Activated naive CD8-positive, alpha-beta T cell treated with anti-CD3 and anti-CD28 coated beads, Interleukin-2, amount 50 U/mL, for 16 hours (primary cell): ENCODE results near the gene SCAPER.
"Not testable (repeated sequence)": the region's sequence is repeated elsewhere in the genome, so short reads cannot be mapped to it uniquely, and the experiment has no call there.

Experiments used
- DNase-seq: peaks from one replicate; pipeline ENCODE4 v3.0.0-alpha.2; 2020; ENCODE audit warnings: low read depth, low spot score

SCAPER gene

DNA sequence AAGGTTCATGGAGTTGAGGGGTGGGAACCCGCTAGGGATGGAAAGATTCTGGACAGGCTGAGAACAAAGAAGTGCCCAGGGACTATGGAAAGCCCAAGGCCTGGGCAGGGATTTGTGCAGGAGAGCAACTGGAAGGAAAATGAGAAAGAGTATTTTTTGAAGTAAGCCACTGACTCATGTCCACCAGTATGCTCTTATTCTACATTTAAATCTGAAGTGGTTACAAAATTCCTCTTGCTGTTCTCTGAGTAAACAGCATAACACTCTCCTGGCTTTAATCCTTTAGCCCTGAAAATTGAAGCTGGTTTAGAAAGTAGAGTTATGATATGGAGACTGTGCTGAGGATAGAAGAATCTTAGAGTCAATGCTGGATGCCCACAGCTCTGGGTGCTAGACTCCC, 403.4 kb downstream of the SCAPER start:
- DNase-seq = no peak

DNA sequence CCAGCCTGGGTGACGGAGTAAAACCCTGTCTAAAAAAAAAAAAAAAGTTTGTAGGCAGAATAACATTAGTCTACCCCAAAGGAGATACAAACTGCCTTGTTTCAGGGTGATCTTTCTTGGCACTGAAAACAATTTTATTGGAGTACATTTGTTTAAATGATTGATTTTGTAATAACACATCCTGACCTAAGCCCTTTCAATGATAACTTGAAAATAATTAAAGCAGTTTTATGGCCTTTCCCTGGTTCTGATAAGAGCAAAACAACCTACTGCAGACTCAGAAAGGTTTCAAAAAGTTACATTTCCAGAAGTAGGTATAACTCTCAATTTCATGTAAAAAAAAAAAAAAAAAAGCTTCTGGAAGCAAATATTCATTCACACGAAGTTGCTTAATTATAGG, 404.1 kb downstream of the SCAPER start:
- DNase-seq = no peak

DNA sequence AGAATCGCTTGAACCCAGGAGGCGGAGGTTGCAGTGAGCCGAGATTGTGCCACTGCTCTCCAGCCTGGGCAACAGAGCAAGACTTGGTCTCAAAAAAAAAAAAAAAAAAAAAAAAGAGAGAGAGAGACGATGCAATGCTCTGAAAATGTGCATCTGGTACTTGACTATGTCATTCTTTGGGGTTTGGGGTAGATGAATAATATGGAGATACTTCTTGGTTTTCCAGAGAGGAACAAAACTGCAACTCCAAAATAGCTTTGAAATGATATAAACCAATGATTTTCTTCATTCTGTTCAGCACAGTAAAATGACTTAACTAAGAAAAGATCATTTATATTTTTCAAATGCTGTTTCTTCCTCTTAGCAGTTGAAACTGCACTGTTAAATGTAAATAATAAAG, 409.7 kb downstream of the SCAPER start:
- DNase-seq = no peak

DNA sequence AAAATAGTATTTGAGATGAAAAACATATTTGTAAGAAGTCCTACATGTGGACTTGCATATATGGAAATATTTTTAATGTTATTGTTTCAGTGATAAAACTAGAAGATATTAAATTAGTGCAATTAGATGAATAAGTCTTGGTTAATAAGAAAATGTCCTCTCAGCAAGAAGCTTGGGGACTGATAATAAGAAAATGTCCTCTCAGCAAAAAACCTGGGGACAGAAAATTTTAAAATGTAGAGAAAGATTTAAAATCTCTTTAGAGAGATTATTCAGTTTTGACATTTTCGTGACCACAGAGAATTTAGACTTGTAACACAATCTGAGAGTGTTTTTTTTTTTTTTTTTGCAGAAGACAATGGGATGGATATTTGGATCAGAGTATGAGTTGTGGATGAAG, 412.6 kb downstream of the SCAPER start:
- DNase-seq = no peak

DNA sequence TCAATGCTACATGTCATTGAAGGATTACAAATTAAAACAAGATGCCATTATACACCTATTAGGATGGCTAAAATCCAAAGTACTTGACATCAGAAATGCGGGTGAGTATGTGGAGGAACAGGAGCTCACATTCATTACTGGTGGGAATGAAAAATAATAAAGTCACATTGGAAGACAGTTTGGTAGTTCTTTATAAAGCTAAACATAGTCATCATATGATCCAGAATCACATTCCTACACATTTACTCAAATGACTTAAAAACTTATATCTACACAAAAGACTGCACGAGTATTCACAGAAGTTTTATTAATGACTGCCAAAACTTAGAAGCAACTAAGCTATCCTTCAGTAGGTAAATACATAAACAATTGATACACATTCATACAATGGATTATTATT, 421.4 kb downstream of the SCAPER start:
- no peak for DNase-seq

DNA sequence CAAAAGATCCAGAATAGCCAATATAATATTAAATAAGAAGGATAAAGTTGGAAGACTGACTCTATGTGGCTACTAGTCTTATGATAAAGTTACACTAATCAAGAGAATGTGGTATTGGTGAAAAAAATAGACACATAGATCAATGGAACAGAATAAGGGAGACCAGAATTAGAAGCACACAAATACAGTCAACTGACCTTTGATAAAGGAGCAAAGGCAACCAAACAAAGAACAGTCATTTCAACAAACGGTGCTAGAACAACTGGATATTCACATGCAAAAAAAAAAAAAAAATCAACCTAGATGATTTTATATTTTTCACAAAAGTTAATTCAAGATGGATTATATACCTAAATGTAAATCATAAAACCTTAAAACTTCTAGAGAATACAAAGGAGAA, 422.1 kb downstream of the SCAPER start:
- no peak for DNase-seq

DNA sequence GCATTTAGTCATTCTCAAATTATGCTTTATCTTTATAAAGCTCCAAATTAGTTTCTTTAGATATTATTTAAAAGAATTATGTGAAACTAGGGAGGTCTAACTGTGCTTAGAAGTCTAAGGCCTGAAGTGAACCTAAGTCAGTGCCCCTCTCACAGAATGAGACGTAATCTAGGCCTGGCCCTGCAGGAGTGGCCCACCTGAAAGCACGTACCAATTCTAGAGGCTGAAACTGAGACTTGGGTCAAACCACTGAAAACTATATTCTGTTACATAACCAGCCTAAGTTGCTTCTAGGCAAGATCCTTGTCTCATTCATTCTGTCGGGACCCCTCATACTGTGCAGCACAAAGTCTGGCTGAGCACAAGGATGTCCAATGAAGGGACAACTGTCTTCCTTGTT, 424.9 kb downstream of the SCAPER start:
- DNase-seq = no peak

DNA sequence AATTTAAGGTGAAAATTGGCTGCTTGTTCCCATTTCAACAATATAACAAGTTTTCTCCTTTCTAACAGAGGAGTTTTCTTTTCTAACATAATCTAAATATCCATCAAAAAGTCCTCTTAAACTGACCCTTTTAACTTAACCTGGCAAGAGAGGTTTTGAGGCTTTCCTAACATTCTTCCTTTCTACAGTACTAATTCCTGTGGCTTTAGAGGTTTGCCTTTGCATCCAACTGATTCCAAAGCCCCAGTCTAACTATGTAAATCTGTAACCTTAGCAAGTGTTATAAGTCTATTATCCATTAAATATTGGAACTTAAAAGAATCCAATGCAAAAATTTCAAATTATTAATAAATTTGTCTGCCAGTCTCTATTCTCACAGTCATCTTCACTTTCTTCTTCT, 434.4 kb downstream of the SCAPER start:
- no peak for DNase-seq

DNA sequence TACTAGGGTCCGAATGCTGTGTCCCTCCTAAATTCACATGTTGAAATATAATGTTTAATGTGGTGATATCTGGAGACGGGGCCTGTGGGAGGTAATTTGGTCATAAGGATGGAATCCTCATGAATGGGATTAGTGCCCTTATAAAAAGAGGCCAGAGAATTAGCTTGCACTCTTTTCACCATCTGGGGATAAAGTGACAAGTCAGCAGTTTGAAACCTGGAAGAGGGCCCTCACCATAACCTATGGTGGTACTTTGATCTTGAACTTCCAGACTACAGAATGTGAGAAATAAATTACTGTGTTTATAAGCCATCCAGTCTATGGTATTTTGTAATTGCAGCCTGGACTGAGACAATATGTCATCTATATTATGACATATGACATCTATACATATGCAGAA, 436.4 kb downstream of the SCAPER start:
- no peak for DNase-seq

DNA sequence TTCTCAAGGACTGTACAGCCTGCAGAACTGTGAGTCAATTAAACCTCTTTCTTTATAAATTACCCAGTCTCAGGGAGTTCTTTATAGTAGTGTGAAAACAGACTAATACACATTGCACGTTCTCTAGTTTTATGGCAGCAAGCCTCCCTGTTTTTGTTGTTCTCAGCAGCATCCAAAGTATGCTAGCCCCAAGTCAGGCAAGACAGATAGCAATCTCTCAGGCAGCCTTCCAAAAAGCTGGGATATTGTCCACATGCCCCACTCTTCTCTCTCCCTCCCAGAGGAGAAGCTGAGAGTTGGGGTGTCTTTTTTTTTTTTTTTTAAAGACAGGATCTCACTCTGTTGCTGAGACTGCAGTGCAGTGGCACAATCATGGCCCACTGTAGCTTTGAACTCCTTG, 438.0 kb downstream of the SCAPER start:
- no peak for DNase-seq

DNA sequence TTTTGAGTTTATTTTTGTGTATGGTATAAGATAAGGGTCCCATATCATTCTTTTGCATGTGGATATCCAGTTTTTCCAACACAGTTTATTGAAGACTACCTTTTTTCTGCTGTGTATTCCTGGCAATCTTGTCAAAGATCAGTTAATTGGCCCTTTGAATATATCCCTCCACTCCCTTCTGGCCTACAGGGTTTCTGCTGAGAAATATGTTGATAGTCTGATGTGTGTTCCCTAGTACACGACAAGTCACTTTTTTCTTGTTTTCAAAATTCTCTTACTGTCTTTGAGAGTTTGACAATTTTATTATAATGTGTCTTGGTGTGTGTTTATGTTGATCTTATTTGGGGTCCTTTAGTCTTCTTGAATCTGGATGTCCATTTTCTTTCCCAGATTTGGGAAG, 439.4 kb downstream of the SCAPER start:
- no peak for DNase-seq

DNA sequence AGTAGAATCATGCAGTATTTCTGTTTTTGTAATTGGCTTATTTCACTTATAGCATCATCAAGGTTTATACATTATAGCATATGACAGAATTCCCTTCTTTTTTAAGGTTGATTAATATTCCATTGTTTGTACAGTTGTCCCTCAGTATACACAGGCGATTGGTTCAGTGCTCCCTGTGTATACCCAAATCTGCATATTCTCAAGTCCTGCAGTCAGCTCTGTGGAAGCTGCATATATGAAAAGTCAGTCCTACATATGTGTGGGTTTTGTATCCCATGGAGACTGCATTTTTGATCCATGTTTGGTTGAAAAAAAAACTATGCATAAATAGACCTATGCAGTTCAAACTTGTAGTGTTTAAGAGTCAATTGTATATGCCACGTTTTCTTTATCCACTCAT, 440.9 kb downstream of the SCAPER start:
- DNase-seq = no peak

DNA sequence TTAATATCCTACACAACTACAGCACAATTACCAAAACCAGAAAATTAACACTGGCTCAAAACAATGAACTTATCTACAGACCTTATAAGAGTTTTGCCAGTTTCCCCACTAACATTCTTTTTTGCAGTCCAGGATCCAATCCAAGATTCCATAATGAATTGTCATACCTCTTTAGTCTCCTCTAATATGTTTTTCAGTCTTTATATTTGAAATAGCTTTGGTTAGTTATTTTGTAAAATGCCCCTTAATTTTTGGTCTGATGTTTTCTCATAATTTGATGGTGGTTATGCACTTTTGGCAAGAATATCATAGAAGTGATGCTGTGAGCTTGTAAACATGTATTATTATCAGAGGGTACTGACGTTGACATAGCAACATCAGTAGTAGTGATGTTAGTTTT, 444.3 kb downstream of the SCAPER start:
- no peak for DNase-seq

DNA sequence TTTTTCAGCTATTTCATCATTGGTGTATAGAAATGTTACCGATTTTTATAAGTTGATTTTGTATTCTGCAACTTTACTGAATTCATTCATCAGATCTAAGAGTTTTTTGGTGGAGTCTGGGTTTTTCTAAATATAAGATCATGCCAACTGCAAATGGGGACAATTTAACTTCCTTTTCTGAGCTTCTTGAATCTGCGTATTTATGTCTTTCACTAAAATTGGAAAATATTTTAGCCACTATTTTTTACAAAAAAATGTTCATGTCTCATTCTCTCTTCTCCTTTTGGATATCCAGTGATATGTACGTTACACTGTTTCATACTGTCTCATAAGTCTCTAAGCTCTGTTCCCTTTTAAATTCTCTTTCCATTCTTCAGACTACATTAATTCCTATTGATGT, 444.8 kb downstream of the SCAPER start:
- no peak for DNase-seq

DNA sequence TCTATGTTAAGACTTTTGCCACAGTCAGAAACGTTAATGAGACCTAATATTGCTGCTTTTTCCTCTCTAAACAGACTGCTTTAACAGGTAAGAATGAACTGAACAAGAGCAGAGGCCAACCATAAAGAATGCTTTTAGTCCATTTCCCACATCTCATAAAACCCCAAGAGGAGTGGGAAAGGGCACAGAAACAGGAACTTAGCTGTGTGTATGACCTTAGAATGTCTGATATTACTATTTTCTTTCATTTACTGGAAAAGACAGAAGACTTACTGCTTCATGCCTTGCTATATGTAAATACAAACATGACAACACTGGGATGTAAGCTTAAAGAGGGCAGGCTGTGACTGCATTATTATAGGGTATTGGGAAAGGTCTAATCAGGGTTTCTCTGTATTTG, 453.6 kb downstream of the SCAPER start:
- DNase-seq = no peak

DNA sequence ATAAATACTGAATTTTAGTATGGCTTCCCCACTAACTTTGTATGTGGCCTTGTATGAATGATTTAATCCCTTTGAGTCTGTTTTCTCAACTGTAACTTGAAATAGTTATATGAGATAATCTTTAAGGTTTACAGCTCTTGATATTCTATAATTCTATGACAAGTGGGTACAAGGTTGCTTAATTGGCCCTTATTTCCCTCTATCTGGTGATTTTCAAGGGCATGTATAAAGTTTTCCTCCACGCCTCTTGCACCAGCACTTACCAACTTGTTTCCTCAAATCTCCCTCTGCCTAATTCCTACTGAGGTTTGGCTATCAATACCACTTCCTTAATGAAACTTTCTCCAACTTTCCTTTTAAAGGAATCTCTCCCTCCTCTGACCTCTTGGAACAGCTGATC, 455.7 kb downstream of the SCAPER start:
- no peak for DNase-seq

DNA sequence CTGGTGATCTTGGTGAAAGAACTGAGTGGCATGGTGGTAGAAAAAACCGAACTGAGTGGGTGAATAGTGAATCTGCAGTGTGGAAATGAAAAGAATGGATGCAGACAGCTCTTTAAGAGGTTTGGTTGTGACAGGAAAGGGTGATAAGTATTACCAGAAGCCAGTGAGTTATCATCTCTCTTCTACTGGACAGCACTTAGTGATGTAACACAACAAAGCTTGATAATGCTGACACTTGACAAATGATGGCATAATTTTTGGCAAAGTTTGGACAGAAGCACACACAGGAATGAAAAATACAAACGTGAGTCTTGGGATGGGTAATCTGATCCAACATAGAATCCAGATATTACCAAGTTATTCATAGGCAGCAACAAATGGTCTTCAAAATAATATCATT, 456.4 kb downstream of the SCAPER start:
- no peak for DNase-seq

DNA sequence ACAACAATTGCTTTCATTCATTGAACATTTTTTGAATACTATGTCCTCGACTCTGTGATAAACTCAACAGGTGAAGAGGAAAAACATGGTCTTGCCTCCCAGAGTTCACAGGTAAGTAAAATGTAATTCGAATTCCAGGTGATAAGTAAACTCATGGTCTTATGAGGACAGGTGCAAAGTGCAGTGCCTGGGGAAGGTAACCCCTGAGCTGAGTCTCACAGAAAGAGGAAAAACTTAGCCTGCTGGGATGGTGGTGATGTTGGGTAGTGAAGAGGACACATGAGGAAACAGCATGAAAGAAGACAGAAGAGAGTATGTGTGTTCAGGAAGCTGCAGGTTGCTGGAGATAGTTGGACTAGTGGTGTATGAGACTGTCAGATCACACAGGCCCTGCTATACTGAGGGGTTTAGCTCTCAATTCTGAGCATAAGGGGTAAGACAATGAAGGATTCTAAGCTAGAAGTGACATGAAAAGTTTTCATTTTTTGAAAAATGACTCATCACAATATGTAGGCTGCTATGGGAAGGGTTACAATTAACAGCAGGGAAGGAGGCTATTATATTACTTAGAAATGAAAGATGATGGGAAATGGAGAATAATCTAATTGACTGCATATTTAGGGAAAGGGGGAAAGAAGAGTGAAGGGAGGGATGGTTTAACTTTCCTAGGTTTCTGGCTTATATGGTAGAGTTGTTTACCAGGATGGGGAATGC, 457.3 kb downstream of the SCAPER start:
- DNase-seq = no peak

DNA sequence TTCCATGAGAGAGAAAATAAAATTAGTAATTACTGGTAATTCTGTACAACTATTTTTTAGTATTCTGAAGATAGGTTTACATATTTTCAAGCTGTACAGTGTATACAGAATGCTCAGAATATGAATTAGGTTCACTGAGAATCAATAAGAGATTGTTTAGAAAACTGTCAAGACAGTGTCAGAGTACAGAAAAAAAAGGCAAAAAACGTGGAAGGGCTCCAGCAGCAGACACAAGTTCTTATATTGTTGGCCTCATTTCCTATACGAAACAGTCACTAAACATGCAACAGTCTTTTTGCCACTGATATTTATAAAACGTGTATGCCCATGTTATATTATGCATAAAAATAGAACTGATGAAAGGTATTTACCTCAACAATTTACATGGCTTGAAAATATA, 464.7 kb downstream of the SCAPER start:
- no peak for DNase-seq

DNA sequence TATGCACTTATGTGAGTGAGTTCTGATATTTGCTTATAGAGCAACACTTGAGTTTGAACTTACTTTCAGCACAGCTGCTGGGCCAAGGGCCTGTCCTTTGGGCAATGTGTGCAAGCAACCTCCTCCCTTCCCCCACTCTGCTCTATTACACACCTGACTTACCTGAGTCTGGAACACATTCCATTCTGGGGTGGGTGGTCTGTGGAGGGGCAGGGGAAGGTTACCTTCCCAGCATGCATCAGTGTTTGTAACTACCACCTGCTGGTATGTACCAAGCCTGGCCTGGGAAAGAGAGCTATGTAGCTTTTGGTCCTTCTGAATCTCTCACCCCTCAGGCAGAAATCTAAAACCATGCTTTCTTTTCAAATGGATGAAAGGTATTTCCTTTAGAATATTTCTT, 465.6 kb downstream of the SCAPER start:
- DNase-seq = no peak

DNA sequence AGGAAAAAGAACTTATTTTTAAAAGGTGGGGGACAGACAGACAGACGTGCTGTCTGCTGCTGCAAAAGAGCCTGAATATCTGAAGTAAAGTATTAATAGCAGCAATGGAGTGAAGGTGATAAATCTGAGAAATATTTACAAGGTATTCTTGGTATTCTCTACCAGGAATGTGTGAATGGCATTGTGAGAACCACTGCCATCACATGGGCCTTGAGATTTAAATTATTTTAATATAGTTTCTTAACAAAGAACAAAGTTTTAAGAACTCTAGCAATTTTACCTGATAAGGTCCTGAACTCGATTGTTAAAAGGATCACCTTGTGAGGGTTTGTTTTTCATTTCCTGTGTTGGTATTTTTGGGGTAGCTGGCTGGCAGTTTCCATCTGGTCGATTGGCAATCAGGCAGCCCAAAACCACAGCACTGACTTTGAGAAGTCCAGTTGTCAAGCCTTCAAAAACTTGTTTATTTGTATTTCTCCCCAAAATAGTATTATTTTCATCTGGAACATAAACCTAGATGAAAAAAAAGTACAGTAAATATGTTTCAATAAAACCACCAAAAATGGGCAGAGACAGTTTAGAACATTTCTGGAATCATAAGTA, 471.2 kb downstream of the SCAPER start:
- DNase-seq = no peak

DNA sequence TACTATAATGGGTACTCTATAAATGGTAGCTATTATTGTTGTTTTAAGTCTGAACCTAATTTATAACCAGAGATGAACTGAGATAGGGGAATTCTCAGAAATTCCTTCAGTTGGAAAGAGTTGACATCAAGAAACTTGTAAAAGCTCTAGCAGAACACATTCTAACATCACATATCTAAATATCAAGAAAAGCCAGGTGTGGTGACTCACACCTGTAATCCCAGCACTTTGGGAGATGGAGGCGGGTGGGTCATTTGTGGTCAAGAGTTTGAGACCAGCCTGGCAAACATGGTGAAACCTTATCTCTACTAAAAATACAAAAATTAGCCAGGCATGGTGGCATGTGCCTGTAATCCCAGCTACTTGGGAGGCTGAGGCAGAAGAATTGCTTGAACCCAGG, 472.1 kb downstream of the SCAPER start:
- not testable (repeated sequence) for DNase-seq

DNA sequence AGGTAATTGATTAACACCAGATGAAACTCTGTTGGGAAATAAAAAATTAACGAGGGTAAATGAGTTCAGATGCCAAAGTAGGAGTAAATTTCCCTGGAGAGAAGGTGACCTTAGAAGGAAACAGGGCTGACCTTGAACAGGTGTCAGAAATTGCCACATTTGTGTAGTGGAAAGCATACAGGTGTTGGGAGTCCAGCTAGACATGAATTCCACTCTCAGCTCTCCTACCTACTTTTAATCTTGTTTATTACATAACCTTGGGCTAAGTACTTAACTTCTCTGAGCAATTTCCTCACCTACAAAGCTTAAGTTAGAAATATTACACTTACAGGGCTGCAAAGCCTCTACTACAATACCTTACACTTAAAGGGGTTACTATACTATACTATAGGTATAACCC, 472.5 kb downstream of the SCAPER start:
- DNase-seq = no peak

DNA sequence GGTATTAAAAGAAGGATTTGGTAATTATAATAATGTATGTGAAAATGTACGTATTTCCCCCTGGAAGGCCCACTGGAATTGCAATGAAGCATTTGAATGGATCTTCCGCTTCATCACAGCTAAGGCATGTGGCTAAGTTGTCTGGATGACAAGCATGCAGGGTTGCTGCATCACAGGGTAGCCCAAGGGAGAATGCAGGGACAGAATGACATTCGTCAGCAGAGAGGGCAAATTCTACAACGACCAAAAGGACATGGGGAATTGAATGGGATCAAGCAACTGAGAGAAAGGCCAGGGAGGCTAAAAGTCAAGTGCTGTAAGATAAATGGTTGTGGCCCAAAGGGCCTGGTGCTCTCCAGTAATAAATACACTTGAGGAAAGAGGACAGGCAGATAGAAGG, 473.2 kb downstream of the SCAPER start:
- DNase-seq = no peak
